ENCODE data around the gene HIVEP1. TPM values are rescaled to one million over a fixed set of nuclear protein-coding genes. Genes with fewer than 3 reads are reported as not detected.

HIVEP1 gene
- total and polyA plus RNA-seq, 2 of the 13 experiments (the other 11 are each of a cell fraction or from before 2014, with no cell fraction given), result 7.4 to 9.9 TPM

GRCh38 chr6:12001706-12002435, 10.2 kb upstream of the HIVEP1 start (continued):
- TF ChIP-seq ARID5B (CRISPR knock-in tag; IDR thresholded peaks at IDR 0.05) (peak; percentile 52), KDM2A (CRISPR knock-in tag; IDR thresholded peaks at IDR 0.05; ENCODE audit: borderline replicate concordance, low read depth) (no peak), BCL6 (CRISPR knock-in tag; IDR thresholded peaks at IDR 0.05) (peak; percentile 24; the same call in 1 of the 2 replicates), NR0B2 (CRISPR knock-in tag; IDR thresholded peaks at IDR 0.05) (no peak), GLI4 (CRISPR knock-in tag; IDR thresholded peaks at IDR 0.05; ENCODE audit: borderline replicate concordance) (no peak), U2AF1 (optimal IDR thresholded peaks at IDR 0.05; ENCODE audit: low read depth, low read length) (no peak), FOSL2 (CRISPR knock-in tag; IDR thresholded peaks at IDR 0.05) (no peak), NCOR1 (IDR thresholded peaks at IDR 0.05; ENCODE audit: borderline replicate concordance, low read length) (peak; percentile 69), ZKSCAN1 (IDR thresholded peaks at IDR 0.05; ENCODE audit: low read length) (no peak), RELA (CRISPR knock-in tag; IDR thresholded peaks at IDR 0.05) (no peak), ZNF513 (CRISPR knock-in tag; conservative IDR thresholded peaks at IDR 0.05) (no peak), SKI (IDR thresholded peaks at IDR 0.05; ENCODE audit: partially characterized antibody) (peak; percentile 0), KDM1A (CRISPR knock-in tag; IDR thresholded peaks at IDR 0.05) (no peak), ZNF576 (CRISPR knock-in tag; IDR thresholded peaks at IDR 0.05) (no peak), ZBTB38 (CRISPR knock-in tag; IDR thresholded peaks at IDR 0.05) (no peak), HNRNPL (IDR thresholded peaks at IDR 0.05; ENCODE audit: low read depth, low read length) (no peak), SOX6 (IDR thresholded peaks at IDR 0.05) (no peak), SOX6 (CRISPR knock-in tag; IDR thresholded peaks at IDR 0.05) (peak; percentile 70; the same call in 1 of the 2 replicates), ZNF224 (CRISPR knock-in tag; IDR thresholded peaks at IDR 0.05) (no peak), ZBTB7A (CRISPR knock-in tag; IDR thresholded peaks at IDR 0.05) (no peak), ZFP82 (CRISPR knock-in tag; IDR thresholded peaks at IDR 0.05; ENCODE audit: borderline replicate concordance) (no peak), PPARG (CRISPR knock-in tag; conservative IDR thresholded peaks at IDR 0.05) (peak; percentile 88), RARA (CRISPR knock-in tag; IDR thresholded peaks at IDR 0.05) (peak; percentile 32; the same call in 1 of the 2 replicates)

All from HepG2 (cell line).